Naive B cell (primary cell): ENCODE results near the gene CSTPP1. TPM values are rescaled to one million over a fixed set of nuclear protein-coding genes. Genes with fewer than 3 reads are reported as not detected.

Source experiments
- ATAC-seq, 2 donors: fragments of 150-1000 bp; cut with Tn5 transposase; 2 replicates each; pipeline ENCODE4 v1.10.0; 2021; ENCODE audit warnings: low read depth in 2 of 2, mild to moderate bottlenecking in 2 of 2, moderate library complexity in 2 of 2
- DNase-seq: peaks from one replicate; pipeline ENCODE4 v3.0.0; 2022
- H3K27ac Mint-ChIP-seq, 6 donors: one replicate each; pipeline ENCODE4 v1.8.0; 2020 to 2022; ENCODE audit warnings: mild to moderate bottlenecking in 6 of 6, mixed read lengths in 6 of 6, moderate library complexity in 5 of 6, inconsistent platforms in 2 of 6
- H3K27me3 Mint-ChIP-seq, 3 donors: one replicate each; pipeline ENCODE4 v1.8.0; 2021 to 2022; ENCODE audit warnings: mixed read lengths in 3 of 3, mild to moderate bottlenecking in 1 of 3
- H3K36me3 Mint-ChIP-seq, 2 donors: one replicate each; pipeline ENCODE4 v1.8.0; 2020 to 2022; ENCODE audit warnings: mixed read lengths in 2 of 2, inconsistent platforms in 1 of 2, mild to moderate bottlenecking in 1 of 2
- H3K4me1 Mint-ChIP-seq, 3 donors: one replicate each; pipeline ENCODE4 v1.8.0; 2020 to 2022; ENCODE audit warnings: mixed read lengths in 3 of 3, inconsistent platforms in 1 of 3, mild to moderate bottlenecking in 1 of 3, moderate library complexity in 1 of 3
- H3K4me3 Mint-ChIP-seq, 8 donors: one replicate each; pipeline ENCODE4 v1.8.0; 2020 to 2022; ENCODE audit warnings: mild to moderate bottlenecking in 8 of 8, mixed read lengths in 8 of 8, moderate library complexity in 8 of 8, inconsistent platforms in 2 of 8
- H3K9me3 Mint-ChIP-seq, 7 donors: one replicate each; pipeline ENCODE4 v1.8.0; 2020 to 2022; ENCODE audit warnings: mixed read lengths in 7 of 7, mild to moderate bottlenecking in 5 of 7, inconsistent platforms in 2 of 7, moderate library complexity in 1 of 7
- polyA plus RNA-seq, 6 donors: library from polyadenylated mRNA; unstranded; fragments of 300-500 nt; fragmentation: Illumina TruSeq; gene quantifications; one replicate each; pipeline ENCODE4 v1.2.3, GENCODE V29; 2021; ENCODE audit warnings: low read depth in 6 of 6

CSTPP1 gene
- polyA plus RNA-seq, 6 donors from 2014 or later = 16.8 to 34.9 (median 18.7) TPM

DNA sequence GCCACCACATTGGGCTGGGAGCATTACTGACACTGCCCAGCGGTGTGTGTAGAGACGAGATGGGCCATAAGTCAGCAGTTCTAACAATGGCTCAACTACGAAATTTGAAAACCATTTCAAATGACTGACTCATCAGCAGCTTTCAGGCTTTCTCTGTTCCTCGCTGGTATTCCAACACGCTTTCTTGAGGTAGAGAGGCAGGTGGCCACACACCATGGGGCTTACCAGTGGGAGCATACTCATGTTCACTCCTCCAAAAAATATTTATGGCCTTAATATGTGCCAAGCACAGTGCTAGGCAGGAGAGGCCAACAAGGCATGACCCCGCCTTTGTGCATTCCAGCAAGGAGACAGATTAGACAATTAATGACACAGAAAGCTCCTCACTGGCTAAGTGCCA lies 219.8 kb downstream of the CSTPP1 start:
- Mint-ChIP-seq H3K36me3 (no peaks in the 10 kb centered on the region), H3K27ac (peak overlapping the region in 1 of 6 donors; percentile 4), H3K27me3 (no peaks in the 10 kb centered on the region), H3K4me3 (peak overlapping the region in 1 of 8 donors; percentile 47), H3K4me1 (peaks cover 28 to 42% (median 31%) of the 10 kb centered on the region in 3 donors), H3K9me3 (no peaks in the 10 kb centered on the region)
- DNase-seq = no peak
- no peak for ATAC-seq

GRCh38 chr11:47156951-47157350 lies 220.4 kb downstream of the CSTPP1 start:
- no peak overlapping the region for H3K4me3 Mint-ChIP-seq
- no peak for ATAC-seq
- no peaks in the 10 kb centered on the region for H3K9me3 Mint-ChIP-seq
- H3K27ac Mint-ChIP-seq = peak overlapping the region in 1 of 6 donors; percentile 10
- H3K27me3 Mint-ChIP-seq = no peaks in the 10 kb centered on the region
- DNase-seq = no peak
- no peaks in the 10 kb centered on the region for H3K36me3 Mint-ChIP-seq
- H3K4me1 Mint-ChIP-seq = peaks cover 22 to 39% (median 31%) of the 10 kb centered on the region in 3 donors

- H3K36me3 Mint-ChIP-seq = no peaks in the 10 kb centered on the region
- DNase-seq (no peak), ATAC-seq (no peak)
- no peaks in the 10 kb centered on the region for H3K9me3 Mint-ChIP-seq
- H3K4me3 Mint-ChIP-seq = no peak overlapping the region
- peak overlapping the region in 1 of 6 donors; percentile 65 for H3K27ac Mint-ChIP-seq
- peaks cover 16 to 31% (median 25%) of the 10 kb centered on the region in 3 donors for H3K4me1 Mint-ChIP-seq
- H3K27me3 Mint-ChIP-seq = no peaks in the 10 kb centered on the region
Observed at GRCh38 chr11:47157805-47158204, 221.2 kb downstream of the CSTPP1 start.

- no peaks in the 10 kb centered on the region for H3K9me3 Mint-ChIP-seq
- no peaks in the 10 kb centered on the region for H3K36me3 Mint-ChIP-seq
- H3K27ac Mint-ChIP-seq = peak overlapping the region in 1 of 6 donors; percentile 16
- DNase-seq = no peak
- no peak overlapping the region for H3K4me3 Mint-ChIP-seq
- no peak for ATAC-seq
- H3K4me1 Mint-ChIP-seq = peaks cover 11 to 26% (median 21%) of the 10 kb centered on the region in 3 donors
- H3K27me3 Mint-ChIP-seq = no peaks in the 10 kb centered on the region
Observed at GRCh38 chr11:47158242-47158641, 221.7 kb downstream of the CSTPP1 start.

DNA sequence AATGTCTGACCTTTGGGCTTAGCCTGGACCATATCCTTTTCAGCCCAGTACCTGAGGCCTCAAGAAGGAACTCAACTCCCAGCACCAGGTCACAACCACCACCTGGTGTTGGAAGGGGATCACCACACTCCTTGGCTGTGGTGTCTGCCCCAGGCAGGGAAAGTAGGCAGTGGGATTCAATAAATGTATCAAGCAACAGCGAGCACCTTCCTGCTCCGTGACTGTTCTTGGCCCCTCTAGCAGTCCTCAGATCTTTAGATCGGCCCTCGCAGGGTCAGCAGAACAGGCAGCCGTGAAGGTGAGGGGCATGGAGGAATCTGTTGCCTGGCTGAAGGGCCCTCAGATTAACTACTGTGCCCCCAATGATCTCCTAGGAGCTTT lies 224.2 kb downstream of the CSTPP1 start:
- DNase-seq (no peak), ATAC-seq (no peak)
- peak overlapping the region in 2 of 6 donors; percentile 38 to 74 for H3K27ac Mint-ChIP-seq
- H3K27me3 Mint-ChIP-seq = no peaks in the 10 kb centered on the region
- H3K9me3 Mint-ChIP-seq = no peaks in the 10 kb centered on the region
- peaks cover 0 to 11% (median 5%) of the 10 kb centered on the region in 3 donors for H3K4me1 Mint-ChIP-seq
- no peaks in the 10 kb centered on the region for H3K36me3 Mint-ChIP-seq
- peak overlapping the region in 1 of 8 donors; percentile 24 for H3K4me3 Mint-ChIP-seq

DNA sequence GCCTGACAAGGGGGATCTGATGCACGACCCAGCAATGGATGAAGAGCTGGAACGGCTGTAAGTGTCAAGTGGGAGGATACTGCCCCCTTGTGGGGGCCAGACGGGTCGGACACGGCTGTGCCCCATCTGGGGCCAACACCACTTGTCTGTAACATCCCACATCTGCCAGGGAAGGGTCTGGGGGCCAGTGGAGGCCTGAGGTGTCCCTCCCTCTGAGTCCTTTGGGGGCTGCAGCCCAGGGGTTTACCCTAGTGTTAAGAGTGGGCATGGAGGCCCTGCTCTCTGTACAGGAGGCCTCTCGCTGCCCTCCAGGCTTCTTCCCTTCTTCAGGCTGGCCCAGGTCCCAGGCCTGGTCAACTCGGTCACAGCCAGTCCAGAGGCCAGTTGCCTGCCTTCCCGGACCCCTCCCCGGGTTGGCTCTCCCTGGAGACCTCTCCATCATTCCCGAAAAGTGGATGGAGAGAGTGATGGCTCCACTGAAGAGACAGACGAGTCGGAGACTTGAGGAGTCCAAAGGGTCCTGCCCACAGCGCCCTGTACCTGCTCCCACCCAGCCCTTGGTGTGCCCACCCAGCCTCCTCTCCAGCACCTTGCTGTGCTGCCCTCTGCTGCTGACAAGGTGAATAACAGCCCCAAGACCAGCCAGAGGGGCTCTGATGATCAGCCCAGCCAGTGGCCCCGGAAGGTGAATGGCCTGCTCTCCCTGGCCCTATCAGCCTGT lies 224.7 kb downstream of the CSTPP1 start:
- ATAC-seq (peak; percentile 86), DNase-seq (peak; percentile 54)
- Mint-ChIP-seq H3K27ac (peak overlapping the region in 3 of 6 donors; percentile 23 to 74 (median 38)), H3K27me3 (no peaks in the 10 kb centered on the region), H3K4me3 (peak overlapping the region in 1 of 8 donors; percentile 24), H3K36me3 (no peaks in the 10 kb centered on the region), H3K9me3 (no peaks in the 10 kb centered on the region), H3K4me1 (peaks cover 0 to 11% (median 2%) of the 10 kb centered on the region in 3 donors)

DNA sequence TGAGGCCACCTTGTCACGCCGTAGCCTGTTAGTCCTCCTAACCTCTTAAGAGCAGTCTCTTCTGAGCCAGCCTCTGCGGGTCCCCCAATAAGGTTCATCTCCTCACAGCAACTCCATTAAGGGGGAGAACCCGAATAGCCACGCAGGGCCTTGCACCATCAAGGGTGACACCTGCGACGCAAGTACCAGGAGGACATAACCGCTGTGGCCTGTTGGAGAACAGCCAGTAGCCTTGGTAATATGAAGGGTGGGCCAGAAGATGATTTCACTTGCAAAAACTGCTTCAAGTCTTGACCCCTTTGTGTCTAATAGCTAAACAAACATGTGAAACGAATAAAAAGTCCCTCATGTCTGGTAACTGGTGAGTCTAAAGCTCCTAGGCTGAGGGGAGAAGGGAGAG lies 225.3 kb downstream of the CSTPP1 start:
- Mint-ChIP-seq H3K27me3 (no peaks in the 10 kb centered on the region), H3K4me1 (peaks cover 0 to 11% (median 2%) of the 10 kb centered on the region in 3 donors), H3K9me3 (no peaks in the 10 kb centered on the region), H3K36me3 (no peaks in the 10 kb centered on the region), H3K4me3 (no peak overlapping the region), H3K27ac (peak overlapping the region in 2 of 6 donors; percentile 51 to 64)
- no peak for DNase-seq
- no peak for ATAC-seq

DNA sequence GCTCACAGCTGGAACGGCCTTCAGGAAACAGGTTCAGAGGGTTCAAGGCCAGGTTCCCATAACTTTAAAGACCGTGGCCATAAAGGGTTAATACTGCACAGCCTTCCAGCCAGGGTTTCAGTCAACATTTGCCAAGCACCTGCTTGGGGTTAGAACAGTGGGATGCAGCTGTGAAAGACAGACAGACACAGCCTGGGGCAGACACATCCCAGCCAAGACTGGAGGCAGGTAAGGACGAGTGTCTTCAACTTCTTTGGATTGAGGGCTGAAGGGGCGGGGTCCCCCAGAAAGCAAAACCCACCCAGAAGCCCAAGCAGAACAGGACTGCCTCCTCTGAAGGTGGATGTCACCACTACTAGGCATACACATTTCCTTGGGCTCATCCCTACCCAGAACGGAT lies 225.9 kb downstream of the CSTPP1 start:
- H3K36me3 Mint-ChIP-seq = no peaks in the 10 kb centered on the region
- peak overlapping the region in 1 of 6 donors; percentile 51 for H3K27ac Mint-ChIP-seq
- H3K4me3 Mint-ChIP-seq = no peak overlapping the region
- no peaks in the 10 kb centered on the region for H3K27me3 Mint-ChIP-seq
- DNase-seq (no peak), ATAC-seq (no peak)
- no peaks in the 10 kb centered on the region for H3K9me3 Mint-ChIP-seq
- peaks cover 0 to 11% (median 2%) of the 10 kb centered on the region in 3 donors for H3K4me1 Mint-ChIP-seq

DNA sequence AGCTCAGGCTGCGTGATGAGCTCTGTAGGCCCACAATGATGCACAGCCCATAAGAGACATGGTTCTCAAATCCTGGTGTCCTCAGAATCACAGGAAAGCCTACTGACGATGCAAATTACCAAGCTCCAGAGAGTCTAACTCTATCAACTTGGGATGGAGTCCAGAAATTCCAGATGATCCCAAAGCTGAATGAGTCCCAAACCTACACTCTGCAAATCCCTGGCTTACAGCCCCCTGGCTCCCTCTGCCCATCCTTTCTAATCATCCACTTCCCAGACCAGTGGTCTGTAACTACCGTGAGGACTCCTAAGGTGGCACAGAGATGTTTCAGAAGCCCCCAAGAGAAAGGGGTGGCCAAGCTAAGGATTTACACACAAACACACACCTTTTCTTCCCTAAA lies 226.6 kb downstream of the CSTPP1 start:
- ATAC-seq (no peak), DNase-seq (no peak)
- Mint-ChIP-seq H3K27ac (no peak overlapping the region), H3K36me3 (no peaks in the 10 kb centered on the region), H3K4me1 (peaks cover 0 to 11% (median 2%) of the 10 kb centered on the region in 3 donors), H3K9me3 (no peaks in the 10 kb centered on the region), H3K27me3 (no peaks in the 10 kb centered on the region), H3K4me3 (no peak overlapping the region)

DNA sequence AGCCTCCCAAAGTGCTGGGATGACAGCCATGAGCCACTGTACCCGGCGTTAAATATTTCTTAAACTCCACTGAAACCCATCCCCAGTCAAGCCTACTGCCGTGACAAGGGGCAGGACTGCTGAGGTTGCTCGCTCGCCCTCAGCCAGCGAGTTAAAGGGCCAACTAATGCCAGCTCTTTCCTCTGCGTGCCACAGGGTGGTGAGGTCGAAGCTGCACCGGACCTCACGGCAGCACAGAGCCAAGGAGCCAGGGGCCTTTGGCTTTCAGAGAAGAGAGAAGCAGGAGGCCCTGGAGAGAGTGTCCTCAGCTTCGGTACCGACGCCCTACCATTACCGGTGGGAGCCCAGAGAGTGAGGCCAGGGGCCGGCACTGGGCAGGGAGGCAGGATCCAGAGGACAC lies 227.3 kb downstream of the CSTPP1 start:
- Mint-ChIP-seq H3K36me3 (no peaks in the 10 kb centered on the region), H3K4me3 (no peak overlapping the region), H3K27me3 (no peaks in the 10 kb centered on the region), H3K9me3 (no peaks in the 10 kb centered on the region), H3K4me1 (peaks cover 0 to 11% (median 2%) of the 10 kb centered on the region in 3 donors), H3K27ac (no peak overlapping the region)
- DNase-seq = no peak
- no peak for ATAC-seq

DNA sequence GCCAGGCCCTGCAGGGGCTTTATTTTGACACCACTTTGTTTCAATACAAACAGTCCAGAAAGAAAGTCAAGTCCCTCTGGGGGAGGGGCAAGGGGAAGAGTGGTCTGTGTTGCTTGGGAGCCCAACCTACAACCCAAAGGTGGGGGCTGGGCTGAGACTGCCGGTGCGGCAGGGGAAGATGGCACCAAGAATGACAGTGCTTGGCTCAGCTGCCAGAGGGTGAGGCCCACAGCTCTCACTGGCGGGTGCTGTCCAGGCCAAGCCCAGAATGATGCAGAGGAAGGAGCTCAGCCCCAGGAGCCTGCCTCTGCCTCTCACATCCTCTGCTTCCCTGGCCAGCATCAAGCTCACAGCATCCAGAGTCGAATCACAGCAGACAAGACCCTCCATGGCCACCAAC lies 227.8 kb downstream of the CSTPP1 start:
- H3K36me3 Mint-ChIP-seq = no peaks in the 10 kb centered on the region
- DNase-seq = no peak
- no peaks in the 10 kb centered on the region for H3K27me3 Mint-ChIP-seq
- no peak for ATAC-seq
- peaks cover 0 to 11% (median 2%) of the 10 kb centered on the region in 3 donors for H3K4me1 Mint-ChIP-seq
- peak overlapping the region in 1 of 6 donors; percentile 44 for H3K27ac Mint-ChIP-seq
- no peak overlapping the region for H3K4me3 Mint-ChIP-seq
- no peaks in the 10 kb centered on the region for H3K9me3 Mint-ChIP-seq

- H3K9me3 Mint-ChIP-seq = no peaks in the 10 kb centered on the region
- ATAC-seq (no peak), DNase-seq (no peak)
- H3K27me3 Mint-ChIP-seq = no peaks in the 10 kb centered on the region
- H3K36me3 Mint-ChIP-seq = no peaks in the 10 kb centered on the region
- peaks cover 0 to 11% (median 2%) of the 10 kb centered on the region in 3 donors for H3K4me1 Mint-ChIP-seq
- H3K4me3 Mint-ChIP-seq = no peak overlapping the region
- H3K27ac Mint-ChIP-seq = peak overlapping the region in 1 of 6 donors; percentile 67
Observed at GRCh38 chr11:47165253-47165840, 228.8 kb downstream of the CSTPP1 start.

GRCh38 chr11:47166368-47166767 lies 229.8 kb downstream of the CSTPP1 start:
- no peak for DNase-seq
- peak overlapping the region in 2 of 6 donors; percentile 34 to 63 for H3K27ac Mint-ChIP-seq
- no peak for ATAC-seq
- H3K9me3 Mint-ChIP-seq = no peaks in the 10 kb centered on the region
- peaks cover 3 to 8% (median 7%) of the 10 kb centered on the region in 3 donors for H3K4me1 Mint-ChIP-seq
- peaks cover 0 to 4% of the 10 kb centered on the region in 2 donors for H3K36me3 Mint-ChIP-seq
- H3K27me3 Mint-ChIP-seq = no peaks in the 10 kb centered on the region
- no peak overlapping the region for H3K4me3 Mint-ChIP-seq
